GM18858 (cell line): ENCODE measurements around the gene B3GAT3.
"Not testable (repeated sequence)": the region's sequence is repeated elsewhere in the genome, so short reads cannot be mapped to it uniquely, and the experiment has no call there.

Source experiments
- ATAC-seq: cut with Tn5 transposase; IDR thresholded peaks from one replicate; pipeline ENCODE4 v1.9.1; 2021; ENCODE audit not compliant: unreplicated experiment

B3GAT3 gene

GRCh38 chr11:62645946-62646824 lies 24.4 kb upstream of the B3GAT3 start, which contains the start of gene GANAB:
TSS of gene GANAB (minus strand) at chr11:62646613. CDS start at chr11:62646599, 14 bp downstream.
- ATAC-seq, result peak; percentile 72

GRCh38 chr11:62645671-62645945 lies 23.8 kb upstream of the B3GAT3 start:
- no peak for ATAC-seq

GRCh38 chr11:62644220-62644619 lies 22.4 kb upstream of the B3GAT3 start:
- no peak for ATAC-seq

- no peak for ATAC-seq
These were observed 10.7 kb upstream of the B3GAT3 start for GRCh38 chr11:62632492-62632891.

- ATAC-seq, result no peak
These were observed 5.9 kb upstream of the B3GAT3 start for GRCh38 chr11:62627713-62628112.

- no peak for ATAC-seq
These were observed 797 bp upstream of the B3GAT3 start for GRCh38 chr11:62622476-62623089.

GRCh38 chr11:62621027-62621566 lies 689 bp downstream of the B3GAT3 start:
- no peak for ATAC-seq

GRCh38 chr11:62616957-62617356 lies 4.8 kb downstream of the B3GAT3 start:
- not testable (repeated sequence) for ATAC-seq

GRCh38 chr11:62615521-62615920 lies 6.3 kb downstream of the B3GAT3 start:
- ATAC-seq, result no peak

GRCh38 chr11:62614275-62614674 lies 7.5 kb downstream of the B3GAT3 start:
- ATAC-seq, result no peak

GRCh38 chr11:62613291-62613778 lies 8.5 kb downstream of the B3GAT3 start:
- no peak for ATAC-seq

- ATAC-seq, result peak; percentile 50
These were observed 9.2 kb downstream of the B3GAT3 start, which contains the start of the genes EML3 and ROM1 for GRCh38 chr11:62612366-62613290. TSS of gene EML3 (minus strand) at chr11:62612775. CDS start at chr11:62612457, 318 bp downstream. TSS of gene ROM1 (plus strand) at chr11:62613257. CDS start at chr11:62613282, 25 bp downstream.

GRCh38 chr11:62611705-62612365 lies 10.0 kb downstream of the B3GAT3 start:
- peak; percentile 8 for ATAC-seq

GRCh38 chr11:62610814-62611704 lies 10.7 kb downstream of the B3GAT3 start:
- no peak for ATAC-seq

- ATAC-seq, result no peak
These were observed 11.4 kb downstream of the B3GAT3 start for GRCh38 chr11:62610403-62610802.

GRCh38 chr11:62608776-62609175 lies 13.0 kb downstream of the B3GAT3 start:
- ATAC-seq, result no peak

- ATAC-seq, result no peak
These were observed 14.1 kb downstream of the B3GAT3 start for GRCh38 chr11:62607714-62608113.

- no peak for ATAC-seq
These were observed 15.9 kb downstream of the B3GAT3 start for GRCh38 chr11:62605902-62606301.

GRCh38 chr11:62605467-62605866 lies 16.3 kb downstream of the B3GAT3 start:
- ATAC-seq, result no peak
